ENCODE data around the gene SBK1.
"Not testable (repeated sequence)": the region's sequence is repeated elsewhere in the genome, so short reads cannot be mapped to it uniquely, and the experiment has no call there.

Gene SBK1

DNA sequence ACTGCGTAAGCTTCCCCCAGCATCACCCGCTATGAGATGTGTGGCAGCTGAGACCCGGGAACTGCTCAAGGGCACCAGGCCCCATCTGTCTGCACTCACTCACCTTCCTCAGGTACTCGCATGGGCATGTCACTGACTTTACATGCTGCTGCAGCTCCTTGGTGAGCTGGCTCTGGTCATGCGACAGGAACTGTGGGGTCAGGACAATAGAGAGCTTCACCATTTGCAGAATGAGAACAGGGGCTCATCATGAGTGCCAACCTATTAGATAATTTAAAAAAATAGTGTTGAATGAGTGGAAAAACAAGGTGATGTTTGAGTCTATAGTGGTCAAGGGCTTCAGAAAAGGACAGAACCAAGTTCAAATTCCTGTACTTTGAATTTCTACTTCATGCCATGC lies 70.3 kb downstream of the SBK1 start:
- DNase-seq: not testable (repeated sequence)

DNA sequence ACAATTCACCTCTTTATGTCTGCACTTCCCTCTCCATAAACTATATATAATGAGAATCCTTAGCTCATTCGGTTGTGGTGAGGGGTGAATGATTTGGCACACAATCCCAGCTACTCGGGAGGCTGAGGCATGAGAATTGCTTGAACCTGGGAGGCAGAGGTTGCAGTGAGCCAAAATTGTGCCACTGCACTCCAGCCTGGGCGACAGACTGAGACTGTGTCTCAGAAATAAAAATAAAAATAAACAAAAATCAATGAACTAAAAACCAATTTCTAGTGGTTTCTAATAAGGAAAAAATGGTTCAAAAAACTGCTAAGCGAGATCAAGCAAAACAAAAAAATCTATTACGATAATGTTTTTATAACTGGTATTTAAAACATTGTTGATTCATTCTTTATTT lies 71.1 kb downstream of the SBK1 start, which contains the start of gene NPIPB6:
NPIPB6 (minus strand) TSS at position 101 of the 400 bp plus-strand sequence. CDS start 686 bp downstream, outside the sequence.
- not testable (repeated sequence) for DNase-seq

DNA sequence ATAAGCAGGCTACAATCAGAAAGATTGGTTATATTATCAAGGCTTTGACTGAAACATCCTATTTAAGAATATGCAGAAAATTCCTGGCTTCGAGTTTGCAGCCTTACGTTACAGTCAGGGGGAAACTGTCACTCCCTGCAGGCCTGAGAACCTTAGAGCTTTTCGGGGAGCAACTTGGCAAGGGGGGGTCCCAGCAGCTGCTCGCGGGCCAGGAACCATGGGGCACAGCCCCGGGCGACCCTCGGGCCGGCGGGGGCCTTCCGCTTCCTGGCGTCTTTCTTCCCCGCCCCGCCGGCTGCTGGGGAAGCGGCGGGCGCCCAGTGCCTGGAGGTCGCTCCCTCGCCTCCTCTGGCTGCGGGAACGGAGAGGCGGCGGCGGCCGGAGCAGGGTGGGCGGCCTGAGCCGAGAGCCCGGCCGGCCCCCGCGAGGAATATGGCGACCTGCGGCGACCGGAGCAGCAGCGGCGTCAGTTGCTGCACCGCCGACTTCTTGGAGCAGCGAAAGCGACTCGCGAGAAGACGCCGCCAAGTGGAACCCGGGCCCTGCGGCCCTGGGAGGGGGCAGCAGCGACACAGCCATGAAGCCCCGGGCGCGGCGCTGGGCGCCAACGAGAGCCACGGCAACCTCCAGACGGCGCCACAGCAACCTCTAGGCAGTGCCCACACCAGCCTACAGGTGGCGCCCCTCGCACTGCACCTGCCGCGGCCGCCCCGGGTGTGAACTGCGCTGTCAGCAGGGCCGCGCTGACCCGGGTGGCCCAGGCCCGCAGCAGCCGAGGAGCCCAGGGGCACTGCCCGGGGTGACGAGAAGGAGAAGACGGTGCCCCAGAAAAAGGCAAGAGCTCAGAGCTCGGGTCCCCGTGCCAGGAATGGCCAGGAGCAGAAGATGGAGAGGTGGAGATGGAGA lies 72.2 kb downstream of the SBK1 start:
- not testable (repeated sequence) for DNase-seq

DNA sequence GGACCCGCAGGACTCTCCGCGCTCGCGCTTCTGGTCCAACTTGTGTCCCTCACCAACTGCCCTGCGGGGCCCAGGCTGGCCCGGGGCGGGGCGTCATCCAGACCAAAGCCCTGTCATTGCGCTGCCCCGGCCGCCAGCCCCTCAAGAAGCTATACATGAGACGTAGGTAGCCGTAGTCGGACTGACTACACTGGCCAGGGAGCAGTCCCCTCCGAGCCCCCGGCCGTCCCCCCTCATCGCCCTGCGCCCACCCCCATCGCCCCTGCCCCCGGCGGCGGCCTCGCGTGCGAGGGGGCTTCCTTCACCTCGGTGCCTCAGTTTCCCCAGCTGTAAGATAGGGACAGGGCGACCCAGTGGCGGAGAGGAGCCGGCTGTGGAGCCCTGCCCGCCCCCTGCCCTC lies 75.6 kb downstream of the SBK1 start:
- DNase-seq: not testable (repeated sequence)

Data from NCI-H1436 treated with DMSO at 0.1 percent for 48 hours (cell line).